WTC11 (cell line): ENCODE measurements around the gene AHR. TPM values are rescaled to one million over a fixed set of nuclear protein-coding genes. Genes with fewer than 3 reads are reported as not detected.

Experiments used
- ATAC-seq: fragments of 200-7000 bp; cut with Tn5 transposase; 2 replicates; pipeline ENCODE4 v1.10.0; 2021; ENCODE audit warnings: mild to moderate bottlenecking, moderate library complexity
- CTCF ChIA-PET: fragments of 300-600 bp; sonication (Branson Sonifier 250); formaldehyde crosslinking; loops from one replicate; lab custom pipeline; 2021; ENCODE audit warnings: antibody characterized with exemption; lab: Charles Lee
- POLR2A ChIA-PET: fragments of 350-600 bp; sonication (Branson Sonifier 250); formaldehyde crosslinking; loops from one replicate; lab custom pipeline; 2021; ENCODE audit warnings: antibody characterized with exemption; lab: Charles Lee
- DNase-seq: peaks from one replicate; pipeline ENCODE4 v3.0.0; 2021; ENCODE audit warnings: low spot score
- H3K27ac Mint-ChIP-seq: 2 replicates; pipeline ENCODE4 v1.8.0; 2021; ENCODE audit warnings: mixed read lengths
- H3K27me3 Mint-ChIP-seq: 2 replicates; pipeline ENCODE4 v1.8.0; 2021; ENCODE audit warnings: low read depth, mild to moderate bottlenecking, moderate library complexity, mixed read lengths
- H3K36me3 Mint-ChIP-seq: 2 replicates; pipeline ENCODE4 v1.8.0; 2021; ENCODE audit warnings: mixed read lengths
- H3K4me1 Mint-ChIP-seq: 2 replicates; pipeline ENCODE4 v1.8.0; 2022; ENCODE audit warnings: mixed read lengths
- H3K4me3 Mint-ChIP-seq: 2 replicates; pipeline ENCODE4 v1.8.0; 2021; ENCODE audit warnings: mild to moderate bottlenecking, moderate library complexity, mixed read lengths
- H3K9me3 Mint-ChIP-seq: 2 replicates; pipeline ENCODE4 v1.8.0; 2021; ENCODE audit warnings: mixed read lengths
- E2F1 ChIP-seq: sonication (generic); formaldehyde crosslinking; IDR thresholded peaks from 2 replicates; pipeline ENCODE4 v1.8.0; 2022; ENCODE audit warnings: mild to moderate bottlenecking, missing genetic modification reagents
- ELF4 ChIP-seq: sonication (generic); formaldehyde crosslinking; IDR thresholded peaks from 2 replicates; pipeline ENCODE4 v1.8.1; 2022; ENCODE audit warnings: low read depth, mild to moderate bottlenecking, moderate library complexity, missing genetic modification reagents
- GRHL2 ChIP-seq: fragments of 250-450 bp; sonication (Bioruptor Pico); IDR thresholded peaks from 2 replicates; pipeline ENCODE4 v1.8.0; 2022; ENCODE audit warnings: mild to moderate bottlenecking, moderate library complexity; ENCODE audit not compliant: insufficient replicate concordance, severe bottlenecking
- HMGA2 ChIP-seq: fragments of 250-450 bp; sonication (Bioruptor Pico); IDR thresholded peaks from 2 replicates; pipeline ENCODE4 v1.4.0; 2021; ENCODE audit warnings: mild to moderate bottlenecking, moderate library complexity
- IRF1 ChIP-seq: sonication (generic); formaldehyde crosslinking; IDR thresholded peaks from 2 replicates; pipeline ENCODE4 v1.8.0; 2023; ENCODE audit warnings: missing genetic modification reagents
- JAZF1 ChIP-seq: fragments of 250-450 bp; sonication (Bioruptor Pico); IDR thresholded peaks from 2 replicates; pipeline ENCODE4 v1.9.0; 2021; ENCODE audit warnings: moderate library complexity, mild to moderate bottlenecking, inconsistent platforms
- JUN ChIP-seq: sonication (generic); formaldehyde crosslinking; IDR thresholded peaks from 2 replicates; pipeline ENCODE4 v1.8.0; 2023; ENCODE audit warnings: mild to moderate bottlenecking, missing genetic modification reagents
- KAT7 ChIP-seq: sonication (generic); formaldehyde crosslinking; IDR thresholded peaks from 2 replicates; pipeline ENCODE4 v1.8.1; 2023; ENCODE audit warnings: missing genetic modification reagents, mild to moderate bottlenecking, borderline replicate concordance
- MXD4 ChIP-seq: fragments of 250-450 bp; sonication (Bioruptor Pico); IDR thresholded peaks from 2 replicates; pipeline ENCODE4 v1.8.0; 2021; ENCODE audit warnings: mild to moderate bottlenecking, moderate library complexity, borderline replicate concordance
- NR2C2 ChIP-seq: sonication (generic); formaldehyde crosslinking; IDR thresholded peaks from 2 replicates; pipeline ENCODE4 v1.8.0; 2022; ENCODE audit warnings: mild to moderate bottlenecking, missing genetic modification reagents
- SMAD4 ChIP-seq: sonication (generic); formaldehyde crosslinking; IDR thresholded peaks from 2 replicates; pipeline ENCODE4 v1.8.0; 2022; ENCODE audit warnings: mild to moderate bottlenecking, missing genetic modification reagents
- ZNF219 ChIP-seq: sonication (generic); formaldehyde crosslinking; IDR thresholded peaks from 2 replicates; pipeline ENCODE4 v1.8.0; 2023; ENCODE audit warnings: missing genetic modification reagents, mild to moderate bottlenecking, borderline replicate concordance
- ZNF532 ChIP-seq: fragments of 250-450 bp; sonication (Bioruptor Pico); IDR thresholded peaks from 2 replicates; pipeline ENCODE4 v1.9.0; 2021; ENCODE audit warnings: mild to moderate bottlenecking, borderline replicate concordance
- total RNA-seq: library from RNA; stranded (reverse); gene quantifications from 3 replicates; pipeline ENCODE4 v1.2.3, GENCODE V29; 2021
- TF ChIP-seq, protein P1 (sequence below): fragments of 250-450 bp; sonication (Bioruptor Pico); conservative IDR thresholded peaks from 2 replicates; pipeline ENCODE4 v1.9.0; 2021; ENCODE audit warnings: mild to moderate bottlenecking
- TF ChIP-seq, protein P2 (sequence below): fragments of 250-450 bp; sonication (Bioruptor Pico); IDR thresholded peaks from 2 replicates; pipeline ENCODE4 v1.9.0; 2021; ENCODE audit warnings: moderate library complexity, mild to moderate bottlenecking, inconsistent platforms, borderline replicate concordance
- TF ChIP-seq, protein P3 (sequence below): sonication (generic); formaldehyde crosslinking; IDR thresholded peaks from 2 replicates; pipeline ENCODE4 v1.8.0; 2022; ENCODE audit warnings: mild to moderate bottlenecking, missing genetic modification reagents
- TF ChIP-seq, protein P4 (sequence below): sonication (generic); formaldehyde crosslinking; IDR thresholded peaks from 2 replicates; pipeline ENCODE4 v1.8.1; 2023; ENCODE audit warnings: mild to moderate bottlenecking, moderate library complexity, missing genetic modification reagents

AHR gene
- total RNA-seq, 1 experiment from 2014 or later: 5.8 TPM

DNA sequence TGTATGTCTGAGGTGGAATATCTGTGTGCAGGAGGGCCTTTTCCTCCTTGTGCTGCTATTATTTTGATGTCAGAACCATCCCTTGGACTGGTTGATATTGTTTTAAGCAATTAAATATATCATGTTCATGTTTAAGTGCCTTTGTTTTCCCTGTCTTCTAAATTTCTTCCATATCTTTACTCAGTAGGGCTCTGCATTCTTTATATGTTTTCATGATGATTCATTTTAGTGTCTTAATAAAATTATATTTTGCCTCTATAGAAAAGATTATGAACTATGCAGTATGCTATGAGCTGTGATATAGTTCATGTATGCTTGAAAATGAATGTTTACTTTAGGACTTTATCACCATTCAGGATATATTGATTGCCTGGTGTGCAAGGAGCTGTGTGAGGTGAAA, 34.8 kb downstream of the AHR start:
- ATAC-seq: no peak

GRCh38 chr7:17336168-17336567, 37.7 kb downstream of the AHR start:
- no peak overlapping the region for H3K27ac Mint-ChIP-seq
- DNase-seq (no peak), ATAC-seq (no peak)
- H3K27me3 Mint-ChIP-seq: no peaks in the 10 kb centered on the region
- CTCF ChIA-PET: interaction anchor here (1.1 kb wide), 1 partner anchor 35 kb away, joined by 3 read pairs; no protein-coding TSS in a partner anchor
- no peak overlapping the region for H3K4me3 Mint-ChIP-seq
- POLR2A ChIA-PET: no interaction called here
- peaks cover 8% of the 10 kb centered on the region for H3K9me3 Mint-ChIP-seq
- H3K4me1 Mint-ChIP-seq: peaks cover 18% of the 10 kb centered on the region
- peaks cover 23% of the 10 kb centered on the region for H3K36me3 Mint-ChIP-seq
- TF ChIP-seq, protein P1, sequence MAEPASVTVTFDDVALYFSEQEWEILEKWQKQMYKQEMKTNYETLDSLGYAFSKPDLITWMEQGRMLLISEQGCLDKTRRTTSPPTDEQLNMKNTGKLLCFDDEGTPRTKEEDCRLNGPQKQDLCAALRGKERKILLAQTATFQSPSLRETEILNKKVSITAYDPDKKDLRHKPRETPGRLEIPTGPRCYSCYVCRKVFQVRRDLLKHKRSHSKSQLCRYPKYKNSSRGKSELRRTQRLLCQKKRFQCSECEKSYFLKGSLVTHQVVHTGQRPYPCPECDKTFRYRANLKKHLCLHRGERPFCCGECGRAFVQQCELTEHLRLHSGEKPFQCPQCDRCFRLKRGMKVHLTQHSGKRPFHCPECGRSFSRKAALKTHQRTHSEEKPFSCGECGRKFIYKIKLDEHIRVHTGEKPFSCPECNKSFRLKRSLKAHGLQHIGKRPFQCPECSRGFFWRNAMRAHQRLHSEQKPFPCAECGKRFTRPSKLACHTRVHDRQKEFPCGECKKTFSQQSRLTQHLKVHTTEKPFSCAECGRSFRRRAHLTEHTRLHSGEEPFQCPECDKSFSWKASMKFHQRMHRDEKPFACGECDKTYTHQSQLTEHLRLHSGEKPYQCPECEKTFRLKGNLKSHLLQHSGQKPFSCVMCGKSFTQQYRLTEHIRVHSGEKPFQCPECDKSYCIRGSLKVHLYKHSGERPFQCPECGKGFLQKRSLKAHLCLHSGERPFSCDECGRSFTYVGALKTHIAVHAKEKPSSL (CRISPR knock-in tag): no peak
- no peak for TF ChIP-seq GRHL2 (CRISPR knock-in tag)
- TF ChIP-seq, protein P2, sequence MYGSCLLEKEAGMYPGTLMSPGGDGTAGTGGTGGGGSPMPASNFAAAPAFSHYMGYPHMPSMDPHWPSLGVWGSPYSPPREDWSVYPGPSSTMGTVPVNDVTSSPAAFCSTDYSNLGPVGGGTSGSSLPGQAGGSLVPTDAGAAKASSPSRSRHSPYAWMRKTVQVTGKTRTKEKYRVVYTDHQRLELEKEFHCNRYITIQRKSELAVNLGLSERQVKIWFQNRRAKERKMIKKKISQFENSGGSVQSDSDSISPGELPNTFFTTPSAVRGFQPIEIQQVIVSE (CRISPR knock-in tag): no peak
- TF ChIP-seq SMAD4 (CRISPR knock-in tag): no peak
- TF ChIP-seq ELF4: no peak
- no peak for TF ChIP-seq JUN
- TF ChIP-seq IRF1: no peak
- no peak for TF ChIP-seq MXD4 (CRISPR knock-in tag)

More for the DNA sequence above, 34.8 kb downstream of the AHR start:
- H3K9me3 Mint-ChIP-seq: peaks cover 3% of the 10 kb centered on the region; the same call in 1 of the 2 replicates
- no peaks in the 10 kb centered on the region for H3K27me3 Mint-ChIP-seq
- ChIA-PET POLR2A (no interaction called here), CTCF (no interaction called here)
- H3K4me3 Mint-ChIP-seq: no peak overlapping the region
- peaks cover 14% of the 10 kb centered on the region for H3K36me3 Mint-ChIP-seq
- H3K4me1 Mint-ChIP-seq: peaks cover 2% of the 10 kb centered on the region
- DNase-seq: no peak
- TF ChIP-seq ZNF532: no peak
- TF ChIP-seq E2F1: no peak
- TF ChIP-seq, protein P3, sequence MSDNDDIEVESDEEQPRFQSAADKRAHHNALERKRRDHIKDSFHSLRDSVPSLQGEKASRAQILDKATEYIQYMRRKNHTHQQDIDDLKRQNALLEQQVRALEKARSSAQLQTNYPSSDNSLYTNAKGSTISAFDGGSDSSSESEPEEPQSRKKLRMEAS (CRISPR knock-in tag): no peak
- no peak for TF ChIP-seq MXD4 (CRISPR knock-in tag)
- no peak for TF ChIP-seq KAT7 (CRISPR knock-in tag)
- no peak for TF ChIP-seq ZNF219 (CRISPR knock-in tag)
- no peak for TF ChIP-seq IRF1
- TF ChIP-seq, protein P4, sequence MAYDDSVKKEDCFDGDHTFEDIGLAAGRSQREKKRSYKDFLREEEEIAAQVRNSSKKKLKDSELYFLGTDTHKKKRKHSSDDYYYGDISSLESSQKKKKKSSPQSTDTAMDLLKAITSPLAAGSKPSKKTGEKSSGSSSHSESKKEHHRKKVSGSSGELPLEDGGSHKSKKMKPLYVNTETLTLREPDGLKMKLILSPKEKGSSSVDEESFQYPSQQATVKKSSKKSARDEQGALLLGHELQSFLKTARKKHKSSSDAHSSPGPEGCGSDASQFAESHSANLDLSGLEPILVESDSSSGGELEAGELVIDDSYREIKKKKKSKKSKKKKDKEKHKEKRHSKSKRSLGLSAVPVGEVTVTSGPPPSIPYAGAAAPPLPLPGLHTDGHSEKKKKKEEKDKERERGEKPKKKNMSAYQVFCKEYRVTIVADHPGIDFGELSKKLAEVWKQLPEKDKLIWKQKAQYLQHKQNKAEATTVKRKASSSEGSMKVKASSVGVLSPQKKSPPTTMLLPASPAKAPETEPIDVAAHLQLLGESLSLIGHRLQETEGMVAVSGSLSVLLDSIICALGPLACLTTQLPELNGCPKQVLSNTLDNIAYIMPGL: no peak
- TF ChIP-seq HMGA2: no peak
- no peak for TF ChIP-seq NR2C2 (CRISPR knock-in tag)
- TF ChIP-seq SMAD4 (CRISPR knock-in tag): no peak
- no peak for TF ChIP-seq JAZF1 (CRISPR knock-in tag)
- H3K27ac Mint-ChIP-seq: no peak overlapping the region
